Trophoblast cell (in vitro differentiated cells and primary cell): ENCODE measurements around the gene AIF1L.
A peak's percentile ranks its signal among the peaks of the same experiment; 100 is the strongest.

Source experiments
- DNase-seq, 2 donors: peaks; one replicate each; pipeline ENCODE4 v3.0.0-alpha.2; 2016
- H2AFZ ChIP-seq: 2 replicates; pipeline ENCODE4 v1.6.1; 2013; ENCODE audit warnings: low read length, moderate library complexity, mild to moderate bottlenecking; ENCODE audit not compliant: insufficient read depth, poor library complexity
- H2AK5ac ChIP-seq: 2 replicates; pipeline ENCODE4 v1.6.1; 2013; ENCODE audit warnings: mild to moderate bottlenecking, low read length
- H2BK120ac ChIP-seq: 2 replicates; pipeline ENCODE4 v1.6.1; 2013; ENCODE audit warnings: low read length, mild to moderate bottlenecking, moderate library complexity; ENCODE audit not compliant: insufficient read depth, poor library complexity
- H2BK12ac ChIP-seq: 2 replicates; pipeline ENCODE4 v1.6.1; 2013; ENCODE audit warnings: mild to moderate bottlenecking, low read length, moderate library complexity
- H2BK5ac ChIP-seq: 2 replicates; pipeline ENCODE4 v1.6.1; 2013; ENCODE audit warnings: low read length, low read depth, moderate library complexity, mild to moderate bottlenecking; ENCODE audit not compliant: poor library complexity
- H3K14ac ChIP-seq: 2 replicates; pipeline ENCODE4 v1.6.1; 2013; ENCODE audit warnings: mild to moderate bottlenecking, low read length
- H3K18ac ChIP-seq: 2 replicates; pipeline ENCODE4 v1.6.1; 2013; ENCODE audit warnings: mild to moderate bottlenecking, low read length
- H3K23ac ChIP-seq: 2 replicates; pipeline ENCODE4 v1.6.1; 2013; ENCODE audit warnings: low read length
- H3K27ac ChIP-seq: 2 replicates; pipeline ENCODE4 v1.5.1; 2013; ENCODE audit warnings: low read depth, mild to moderate bottlenecking, inconsistent platforms, low read length, moderate library complexity
- H3K27me3 ChIP-seq: 2 replicates; pipeline ENCODE4 v1.6.1; 2013; ENCODE audit warnings: inconsistent platforms, mild to moderate bottlenecking, low read length, moderate library complexity; ENCODE audit not compliant: insufficient read depth
- H3K36me3 ChIP-seq, 2 experiments: 1 replicate in 1 of 2; 2 replicates in 1 of 2; pipeline ENCODE4 v1.6.1; 2013; ENCODE audit warnings: low read length in 2 of 2, mild to moderate bottlenecking in 2 of 2, moderate library complexity in 1 of 2; ENCODE audit not compliant: insufficient read depth in 2 of 2, control insufficient read depth in 1 of 2
- H3K4ac ChIP-seq: 2 replicates; pipeline ENCODE4 v1.6.1; 2013; ENCODE audit warnings: low read depth, mild to moderate bottlenecking, low read length, moderate library complexity
- H3K4me1 ChIP-seq, 2 experiments: 1 replicate in 1 of 2; 2 replicates in 1 of 2; pipeline ENCODE4 v1.6.1; 2013; ENCODE audit warnings: low read length in 2 of 2, mild to moderate bottlenecking in 2 of 2, moderate library complexity in 1 of 2; ENCODE audit not compliant: insufficient read depth in 2 of 2, control insufficient read depth in 1 of 2
- H3K4me2 ChIP-seq: 2 replicates; pipeline ENCODE4 v1.6.1; 2013; ENCODE audit warnings: inconsistent platforms, mild to moderate bottlenecking, low read length, moderate library complexity
- H3K4me3 ChIP-seq: 2 replicates; pipeline ENCODE4 v1.5.1; 2013; ENCODE audit warnings: mild to moderate bottlenecking, low read depth, low read length, inconsistent platforms
- H3K79me1 ChIP-seq: one replicate; pipeline ENCODE4 v1.6.1; 2013; ENCODE audit warnings: low read length
- H3K79me2 ChIP-seq: 2 replicates; pipeline ENCODE4 v1.6.1; 2013; ENCODE audit warnings: low read length, mild to moderate bottlenecking; ENCODE audit not compliant: control insufficient read depth, insufficient read depth, poor library complexity
- H3K9ac ChIP-seq: 2 replicates; pipeline ENCODE4 v1.6.1; 2013; ENCODE audit warnings: mild to moderate bottlenecking, low read length
- H3K9me3 ChIP-seq: 2 replicates; pipeline ENCODE4 v1.6.1; 2013; ENCODE audit warnings: low read depth, mild to moderate bottlenecking, control low read depth, inconsistent platforms, low read length; ENCODE audit not compliant: insufficient read depth
- H4K12ac ChIP-seq: 2 replicates; pipeline ENCODE4 v1.6.1; 2013; ENCODE audit warnings: low read depth, mild to moderate bottlenecking, low read length, moderate library complexity
- H4K8ac ChIP-seq: 2 replicates; pipeline ENCODE4 v1.6.1; 2013; ENCODE audit warnings: low read depth, mild to moderate bottlenecking, low read length, moderate library complexity
- H4K91ac ChIP-seq: one replicate; pipeline ENCODE4 v1.6.1; 2013; ENCODE audit warnings: low read depth, mild to moderate bottlenecking, low read length, moderate library complexity
- whole genome bisulfite sequencing: extraction: QIAGEN DNeasy Blood & Tissue Kit; methylation state at CpG from one replicate; pipeline ENCODE4 v1.1.7; 2013; ENCODE audit warnings: missing lambda C conversion rate; ENCODE audit not compliant: insufficient read length, insufficient coverage; ENCODE audit errors: extremely low coverage; 5-methylcytosine and 5-hydroxymethylcytosine counted together

AIF1L gene

DNA sequence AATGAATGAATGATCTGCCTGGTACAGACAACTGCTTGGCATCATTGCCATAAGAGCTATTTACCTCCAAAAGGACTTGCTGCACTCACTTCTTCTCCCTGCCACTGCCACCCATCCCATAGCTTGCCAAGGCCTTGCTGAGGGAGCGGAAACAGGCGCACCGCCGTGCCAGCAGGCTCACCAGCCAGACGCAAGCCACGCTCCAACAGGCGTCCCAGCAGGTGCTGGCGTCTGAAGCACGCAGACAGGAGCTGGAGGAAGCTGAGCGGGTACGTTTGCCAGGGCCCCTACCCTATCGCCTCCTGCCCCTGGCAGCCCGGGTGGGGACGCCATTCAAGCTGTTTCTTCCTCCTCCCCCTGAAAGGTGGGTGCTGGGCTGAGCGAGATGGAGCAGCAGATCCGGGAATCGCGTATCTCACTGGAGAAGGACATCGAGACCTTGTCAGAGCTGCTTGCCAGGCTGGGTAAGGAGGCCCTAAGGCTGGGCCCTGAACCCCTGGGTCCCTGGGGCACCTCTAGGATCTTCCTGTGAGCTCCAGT lies 8.9 kb upstream of the AIF1L start:
- WGBS, result no CpG with 5 or more reads among the region's 19 CpGs
- Histone ChIP-seq H3K4ac (no peak overlapping the region), H3K14ac (no peak overlapping the region), H2BK120ac (no peak overlapping the region), H3K18ac (no peak overlapping the region), H3K9ac (no peak overlapping the region), H3K4me3 (no peak overlapping the region), H3K4me2 (no peak overlapping the region), H4K91ac (no peak overlapping the region), H3K27ac (no peak overlapping the region), H3K9me3 (no peaks in the 10 kb centered on the region), H3K79me2 (no peaks in the 10 kb centered on the region), H3K79me1 (no peaks in the 10 kb centered on the region), H3K23ac (no peak overlapping the region), H4K8ac (no peak overlapping the region), H2BK12ac (no peak overlapping the region), H4K12ac (no peak overlapping the region), H3K36me3 (no peaks in the 10 kb centered on the region), H2AFZ (no peak overlapping the region), H3K27me3 (no peaks in the 10 kb centered on the region), H3K4me1 (peaks cover 13% of the 10 kb centered on the region in 2 experiments), H2AK5ac (no peak overlapping the region), H2BK5ac (no peak overlapping the region)
- no peak for DNase-seq

DNA sequence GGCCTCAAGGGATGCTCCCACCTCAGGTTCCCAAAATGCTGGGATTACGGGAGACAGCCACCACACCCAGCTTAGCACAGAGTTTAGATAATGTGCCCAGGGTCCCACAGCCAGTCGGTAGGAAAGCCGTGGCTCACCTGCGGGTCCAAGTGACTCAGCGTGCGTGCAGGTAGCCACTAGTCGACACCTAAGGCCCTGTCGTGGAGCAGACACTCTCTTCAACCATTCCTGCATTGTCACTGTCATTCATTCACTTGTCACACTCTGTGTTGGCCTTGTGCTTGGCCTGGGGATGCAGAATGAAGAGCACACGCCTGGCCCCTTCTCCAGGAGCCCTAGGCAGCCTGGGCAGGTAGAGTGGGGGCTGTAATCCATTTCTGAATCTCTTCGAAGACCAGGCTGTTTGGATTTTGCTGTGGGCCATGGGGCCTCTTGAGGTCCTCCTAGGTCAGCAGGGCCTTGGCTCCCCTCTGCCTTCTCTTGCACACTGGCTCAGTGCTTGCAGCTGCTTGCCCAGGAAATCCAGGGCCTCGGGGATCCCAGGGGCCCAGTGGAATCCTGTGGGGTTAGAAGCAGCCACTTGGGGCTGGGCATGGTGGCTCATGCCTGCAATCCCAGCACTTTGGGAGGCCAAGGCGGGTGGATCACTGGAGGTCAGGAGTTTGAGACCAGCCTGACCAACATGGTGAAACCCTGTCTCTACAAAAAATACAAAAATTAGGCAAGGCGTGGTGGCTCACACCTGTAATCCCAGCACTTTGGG lies 6.1 kb upstream of the AIF1L start:
- Histone ChIP-seq H4K91ac (no peak overlapping the region), H3K4me3 (no peak overlapping the region), H2AFZ (no peak overlapping the region), H3K79me2 (no peaks in the 10 kb centered on the region), H3K23ac (no peak overlapping the region), H3K79me1 (peaks cover 8% of the 10 kb centered on the region), H2AK5ac (no peak overlapping the region), H3K9me3 (no peaks in the 10 kb centered on the region), H2BK5ac (no peak overlapping the region), H4K12ac (no peak overlapping the region), H4K8ac (no peak overlapping the region), H3K36me3 (no peaks in the 10 kb centered on the region), H3K27ac (no peak overlapping the region), H3K4ac (no peak overlapping the region), H3K4me2 (no peak overlapping the region), H2BK12ac (no peak overlapping the region), H3K9ac (no peak overlapping the region), H2BK120ac (no peak overlapping the region), H3K4me1 (peaks cover 25 to 31% of the 10 kb centered on the region in 2 experiments), H3K14ac (no peak overlapping the region), H3K18ac (no peak overlapping the region), H3K27me3 (no peaks in the 10 kb centered on the region)
- WGBS, result no CpG with 5 or more reads among the region's 13 CpGs
- peak; percentile 80 to 82 for DNase-seq

DNA sequence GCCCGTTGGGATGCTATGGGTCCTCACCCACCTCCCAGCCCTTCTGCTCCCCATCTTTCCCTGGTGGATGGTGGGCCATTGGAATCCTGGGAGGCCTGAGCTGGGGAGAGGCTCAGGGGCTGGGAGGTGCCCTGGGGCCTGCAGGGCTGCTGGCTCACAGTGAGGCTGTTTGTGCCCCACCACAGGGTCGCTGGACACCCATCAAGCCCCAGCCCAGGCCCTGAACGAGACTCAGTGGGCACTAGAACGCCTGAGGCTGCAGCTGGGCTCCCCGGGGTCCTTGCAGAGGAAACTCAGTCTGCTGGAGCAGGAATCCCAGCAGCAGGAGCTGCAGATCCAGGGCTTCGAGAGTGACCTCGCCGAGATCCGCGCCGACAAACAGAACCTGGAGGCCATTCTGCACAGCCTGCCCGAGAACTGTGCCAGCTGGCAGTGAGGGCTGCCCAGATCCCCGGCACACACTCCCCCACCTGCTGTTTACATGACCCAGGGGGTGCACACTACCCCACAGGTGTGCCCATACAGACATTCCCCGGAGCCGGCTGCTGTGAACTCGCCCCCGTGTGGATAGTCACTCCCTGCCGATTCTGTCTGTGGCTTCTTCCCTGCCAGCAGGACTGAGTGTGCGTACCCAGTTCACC lies 4.9 kb upstream of the AIF1L start:
- no peak for DNase-seq
- Histone ChIP-seq H3K27ac (no peak overlapping the region), H3K4me3 (no peak overlapping the region), H3K9me3 (no peaks in the 10 kb centered on the region), H3K9ac (no peak overlapping the region), H3K27me3 (no peaks in the 10 kb centered on the region), H4K8ac (no peak overlapping the region), H3K18ac (no peak overlapping the region), H3K4ac (no peak overlapping the region), H2AFZ (no peak overlapping the region), H2BK12ac (peak overlapping the region; percentile 23), H4K12ac (no peak overlapping the region), H3K4me2 (no peak overlapping the region), H3K4me1 (peaks cover 25 to 36% of the 10 kb centered on the region in 2 experiments), H3K36me3 (no peaks in the 10 kb centered on the region), H3K14ac (peak overlapping the region; percentile 40), H2BK120ac (peak overlapping the region; percentile 31), H4K91ac (peak overlapping the region; percentile 16), H2BK5ac (no peak overlapping the region), H3K23ac (no peak overlapping the region), H3K79me1 (peaks cover 9% of the 10 kb centered on the region), H2AK5ac (peak overlapping the region; percentile 24), H3K79me2 (peaks cover under 1% of the 10 kb centered on the region)
- WGBS, result no CpG with 5 or more reads among the region's 19 CpGs

DNA sequence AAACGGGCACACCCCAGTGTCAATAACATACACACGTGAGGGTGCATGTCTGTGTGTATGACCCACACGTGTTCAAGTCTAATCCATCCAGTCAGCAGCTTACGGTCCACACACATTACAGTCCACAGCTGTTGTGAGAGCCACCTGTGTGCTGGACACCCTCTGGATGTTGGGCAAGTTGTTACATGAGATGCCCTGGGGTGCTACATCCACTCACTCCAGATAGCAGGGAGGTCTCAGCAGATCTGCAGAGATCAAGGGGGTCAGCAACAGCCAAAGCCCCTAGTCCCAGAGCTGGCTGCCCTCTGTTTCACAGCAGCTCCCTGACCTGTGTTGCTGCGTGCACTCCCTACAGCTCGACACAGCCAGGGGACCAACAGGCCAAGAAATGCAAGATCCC lies 4.3 kb upstream of the AIF1L start:
- no peak overlapping the region for H2BK12ac ChIP-seq
- H3K9me3 ChIP-seq, result no peaks in the 10 kb centered on the region
- peaks cover 14% of the 10 kb centered on the region for H3K79me1 ChIP-seq
- no peak overlapping the region for H3K4me3 ChIP-seq
- WGBS, result no CpG with 5 or more reads among the region's 6 CpGs
- peak overlapping the region; percentile 2 for H3K4me2 ChIP-seq
- H4K12ac ChIP-seq, result no peak overlapping the region
- H2AK5ac ChIP-seq, result no peak overlapping the region
- H3K4ac ChIP-seq, result no peak overlapping the region
- H3K18ac ChIP-seq, result no peak overlapping the region
- no peaks in the 10 kb centered on the region for H3K36me3 ChIP-seq
- no peak overlapping the region for H3K23ac ChIP-seq
- H4K8ac ChIP-seq, result no peak overlapping the region
- peak overlapping the region; percentile 1 for H2BK120ac ChIP-seq
- H2BK5ac ChIP-seq, result no peak overlapping the region
- no peaks in the 10 kb centered on the region for H3K27me3 ChIP-seq
- peaks cover 3% of the 10 kb centered on the region for H3K79me2 ChIP-seq
- H2AFZ ChIP-seq, result no peak overlapping the region
- no peak overlapping the region for H3K9ac ChIP-seq
- H3K14ac ChIP-seq, result no peak overlapping the region
- H3K27ac ChIP-seq, result peak overlapping the region; percentile 65
- no peak overlapping the region for H4K91ac ChIP-seq
- peaks cover 27 to 37% of the 10 kb centered on the region in 2 experiments for H3K4me1 ChIP-seq
- peak in 1 of 2 donors; percentile 23 for DNase-seq
